ENCODE measurements around the gene NFIC. TPM values are rescaled to one million over a fixed set of nuclear protein-coding genes. Genes with fewer than 3 reads are reported as not detected.

NFIC gene
- total and polyA plus RNA-seq, 2 of the 4 experiments (the other 2 are of a cell fraction), result 21.9 to 32.1 TPM

GRCh38 chr19:3492919-3493318 is 126.5 kb downstream of the NFIC start:
- Histone ChIP-seq H2AFZ (replicated peaks; ENCODE audit: low read length, poor library complexity) (no peak overlapping the region), H2BK5ac (ENCODE audit: low read depth, low read length, poor library complexity, severe bottlenecking) (no peak overlapping the region), H3K79me1 (ENCODE audit: low read depth in 1 of 2, low read length in 2 of 2) (peaks cover 0 to 18% of the 10 kb centered on the region in 2 experiments; a peak in 2 of 4 replicates), H2AK9ac (replicated peaks; ENCODE audit: low read depth, low read length, poor library complexity) (no peak overlapping the region), H2BK15ac (ENCODE audit: low read depth, low read length) (no peak overlapping the region), H3K56ac (ENCODE audit: extremely low read depth, insufficient read depth, low read length) (no peak overlapping the region), H3K36me3 (ENCODE audit: control insufficient read depth, insufficient read depth, low read length) (peaks cover 31% of the 10 kb centered on the region), H3K23ac (ENCODE audit: low read depth, low read length) (no peak overlapping the region), H4K8ac (ENCODE audit: low read depth in 2 of 2, low read length in 2 of 2) (no peak overlapping the region), H3K4me2 (ENCODE audit: low read depth, low read length) (no peak overlapping the region), H3K4me1 (ENCODE audit: control insufficient read depth, insufficient read depth, low read length) (no peaks in the 10 kb centered on the region), H4K91ac (ENCODE audit: insufficient read depth, low read depth, low read length) (no peak overlapping the region), H2BK120ac (ENCODE audit: low read depth, low read length) (no peak overlapping the region), H4K5ac (ENCODE audit: low read depth, low read length) (no peak overlapping the region), H3K4me3 (ENCODE audit: insufficient read depth, low read depth, low read length) (no peak overlapping the region), H3K27me3 (ENCODE audit: control insufficient read depth, insufficient read depth, low read length) (no peaks in the 10 kb centered on the region), H2BK20ac (ENCODE audit: low read depth, low read length) (no peak overlapping the region), H3K4ac (ENCODE audit: low read depth, low read length) (no peak overlapping the region), H3K18ac (ENCODE audit: low read depth, low read length) (no peak overlapping the region), H2AK5ac (ENCODE audit: low read depth, low read length) (no peak overlapping the region), H3K9me1 (ENCODE audit: insufficient read depth, low read length) (no peaks in the 10 kb centered on the region), H3K27ac (ENCODE audit: insufficient read depth, low read length) (no peak overlapping the region), H4K20me1 (ENCODE audit: insufficient read depth, low read length) (no peaks in the 10 kb centered on the region), H3K14ac (replicated peaks; ENCODE audit: low read depth, low read length) (no peak overlapping the region), H3K9me3 (ENCODE audit: control insufficient read depth, insufficient read depth, low read length) (no peaks in the 10 kb centered on the region), H3K9ac (ENCODE audit: low read depth, low read length) (no peak overlapping the region)
- CTCF ChIA-PET, result no interaction called here
- POLR2A ChIA-PET (ENCODE audit: unreplicated experiment), result no interaction called here
- DNase-seq (no peak), ATAC-seq (ENCODE audit: low read depth) (no peak)
- in situ Hi-C loops (cut with MboI; ENCODE audit: low sequenced_read_pairs), result loop anchor here (25.0 kb wide), 1 partner anchor 531 kb away; no protein-coding TSS in a partner anchor
- BruUV-seq (replicated peaks), result no TSS peak
- TF ChIP-seq CHD1 (IDR thresholded peaks at IDR 0.05; ENCODE audit: low read depth, low read length) (no peak), SMC3 (IDR thresholded peaks at IDR 0.05; ENCODE audit: low read depth, low read length) (no peak), CEBPB (IDR thresholded peaks at IDR 0.05; ENCODE audit: low read depth, low read length) (no peak), FOS (IDR thresholded peaks at IDR 0.05; ENCODE audit: low read depth, low read length) (no peak), MXI1 (IDR thresholded peaks at IDR 0.05; ENCODE audit: borderline replicate concordance, low read depth, low read length) (no peak), NFE2L2 (IDR thresholded peaks at IDR 0.05; ENCODE audit: low read depth, low read length) (no peak), RFX5 (IDR thresholded peaks at IDR 0.05; ENCODE audit: low read depth, low read length) (no peak), POLR2A (IDR thresholded peaks at IDR 0.05; ENCODE audit: low read depth, low read length) (no peak), USF2 (IDR thresholded peaks at IDR 0.05; ENCODE audit: low read depth, low read length) (no peak), ELK1 (IDR thresholded peaks at IDR 0.05; ENCODE audit: borderline replicate concordance, low read depth, low read length) (no peak), MAFK (IDR thresholded peaks at IDR 0.05; ENCODE audit: low read depth, low read length) (no peak), MAZ (IDR thresholded peaks at IDR 0.05; ENCODE audit: borderline replicate concordance, low read depth, low read length) (no peak), RCOR1 (IDR thresholded peaks at IDR 0.05; ENCODE audit: insufficient replicate concordance, low read length) (no peak), CTCF (conservative IDR thresholded peaks at IDR 0.05; ENCODE audit: low read depth, low read length) (no peak)
- dilution Hi-C loops (cut with HindIII; ENCODE audit: low sequenced_read_pairs, unreplicated experiment), result no loop called here
- intact Hi-C loops (cut with micrococcal nuclease), result no loop called here
- WGBS, 2 experiments (ENCODE audit: extremely low coverage in 2 of 2, insufficient read length in 1 of 2), result 88% methylated on average over 6 of the region's 16 CpGs; no CpG with 5 or more reads in 1 of the 2 experiments
